Stimulated activated CD8-positive, alpha-beta memory T cell treated with anti-CD3 and anti-CD28 coated beads, Interleukin-2, amount 100 ng/mL, for 1 hour (primary cell): ENCODE data around the gene KCNC1.

ENCODE experiments used
- DNase-seq, 2 donors: peaks; one replicate each; pipeline ENCODE4 v3.0.0-alpha.2; 2020; ENCODE audit warnings: low read depth in 2 of 2

Gene KCNC1

GRCh38 chr11:17773674-17774073, 39.1 kb downstream of the KCNC1 start:
- no peak for DNase-seq

DNA sequence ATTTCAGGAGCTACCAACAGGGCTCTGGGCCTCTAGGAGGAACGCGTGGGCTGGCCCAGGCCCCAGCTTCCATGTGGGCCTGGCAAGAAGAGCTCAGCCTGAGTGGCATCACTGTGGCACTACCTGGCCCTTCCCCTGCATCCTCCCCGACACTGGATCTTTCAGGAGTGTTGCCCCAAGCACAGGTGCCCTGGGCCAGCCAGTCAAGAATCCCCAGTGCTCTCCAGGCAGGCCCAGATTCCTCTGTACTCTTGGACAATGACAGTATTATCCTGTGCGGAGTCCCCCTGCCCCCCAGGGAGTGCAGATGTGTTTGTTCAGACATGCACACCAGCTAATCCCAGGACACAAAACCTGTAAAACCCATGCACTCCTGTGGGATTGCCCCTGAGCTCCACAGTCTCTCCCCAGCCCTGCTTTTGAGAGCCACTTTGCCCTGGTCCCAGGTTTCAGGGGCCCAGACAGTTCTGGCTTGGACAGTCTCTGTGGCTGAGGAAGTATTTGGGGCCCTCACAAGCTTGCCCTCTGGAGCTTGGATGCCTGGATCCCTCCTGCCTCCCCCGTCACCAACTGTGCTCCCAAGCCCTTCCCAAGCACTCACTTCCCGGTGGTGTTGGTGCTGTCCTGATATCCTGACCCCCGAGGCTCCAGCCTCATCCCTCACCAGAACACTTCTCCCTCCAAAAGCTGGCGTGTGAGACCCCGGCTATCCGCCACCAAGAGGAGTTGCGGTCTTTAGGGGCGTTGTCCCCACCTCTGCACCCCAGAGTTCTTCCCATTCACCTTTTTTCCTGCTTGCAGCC, 39.9 kb downstream of the KCNC1 start:
- no peak for DNase-seq

GRCh38 chr11:17775035-17775348, 40.4 kb downstream of the KCNC1 start:
- DNase-seq, result no peak

DNA sequence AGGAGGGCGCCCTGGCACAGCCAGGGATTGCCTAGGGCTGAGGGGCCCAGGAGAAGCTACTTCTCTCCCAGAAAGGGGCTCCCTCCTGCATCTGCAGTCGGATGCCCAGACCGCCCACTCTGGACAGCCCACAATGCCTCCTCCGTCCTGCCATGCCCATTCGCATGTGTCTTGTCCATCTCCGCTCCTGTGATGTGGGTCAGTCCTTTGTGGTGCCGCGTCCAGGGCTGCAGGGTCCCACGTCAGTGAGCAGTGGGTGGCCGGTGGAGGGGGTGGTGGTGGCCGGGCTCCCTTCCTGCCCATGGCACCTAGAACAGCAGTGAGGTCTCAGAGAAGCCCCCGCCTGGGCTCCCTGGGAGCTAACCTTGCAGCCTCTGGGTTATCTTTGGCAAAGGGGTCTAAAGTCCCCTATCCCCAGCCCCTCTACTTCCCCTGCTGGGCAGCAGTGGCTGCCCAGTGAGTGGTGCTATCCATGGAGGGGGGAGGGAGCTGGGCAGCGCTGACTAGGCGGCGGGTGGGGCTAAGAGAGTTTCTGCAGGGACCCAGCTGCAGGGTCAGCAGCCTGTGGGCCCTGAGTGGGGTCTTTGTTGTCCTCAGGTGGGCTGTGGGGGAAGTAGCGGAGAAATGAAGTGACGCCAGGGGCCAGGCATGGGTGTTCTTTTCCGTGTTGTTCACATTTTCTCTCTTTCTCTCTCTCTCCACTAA, 41.1 kb downstream of the KCNC1 start:
- DNase-seq, result no peak

- no peak for DNase-seq
These were observed 41.8 kb downstream of the KCNC1 start for GRCh38 chr11:17776212-17776875.

DNA sequence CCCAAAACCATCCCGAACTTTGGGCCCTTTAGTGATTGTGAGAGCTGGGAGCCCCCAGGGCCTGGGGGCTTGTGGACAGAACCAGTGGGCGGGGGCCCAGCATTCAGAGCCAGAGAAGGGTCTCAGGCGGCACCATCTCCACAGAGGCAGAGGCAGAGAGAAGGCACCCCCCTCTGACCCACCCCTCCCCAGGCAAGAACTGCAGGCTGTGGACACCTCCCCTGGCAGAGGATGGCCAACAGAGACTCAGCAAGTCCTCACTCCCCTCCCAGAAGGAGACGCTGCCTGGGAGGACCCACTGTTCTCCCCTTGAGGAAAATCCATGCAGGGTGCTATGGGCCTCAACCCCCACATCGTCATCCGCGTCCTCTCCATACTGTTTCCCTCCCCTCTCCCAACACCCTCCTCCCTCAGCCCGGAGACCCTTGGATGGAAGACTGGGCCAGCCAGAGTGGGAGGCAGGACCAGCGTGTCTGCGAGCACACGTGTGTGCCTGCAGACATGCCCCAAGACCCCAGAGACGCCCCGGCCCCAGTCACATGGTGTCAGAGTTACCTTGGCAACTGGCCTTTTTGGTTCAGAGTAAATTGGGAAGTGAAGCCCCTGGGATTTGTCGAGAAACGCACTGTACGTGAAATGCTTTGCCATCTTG, 42.6 kb downstream of the KCNC1 start:
- no peak for DNase-seq

GRCh38 chr11:17777738-17778091, 43.1 kb downstream of the KCNC1 start:
- DNase-seq, result no peak

GRCh38 chr11:17778352-17778751, 43.8 kb downstream of the KCNC1 start:
- DNase-seq, result no peak

GRCh38 chr11:17778956-17779860, 44.6 kb downstream of the KCNC1 start:
- DNase-seq, result no peak

GRCh38 chr11:17779861-17780594, 45.4 kb downstream of the KCNC1 start:
- DNase-seq, result no peak

- no peak for DNase-seq
These were observed 46.1 kb downstream of the KCNC1 start for GRCh38 chr11:17780668-17781067.

DNA sequence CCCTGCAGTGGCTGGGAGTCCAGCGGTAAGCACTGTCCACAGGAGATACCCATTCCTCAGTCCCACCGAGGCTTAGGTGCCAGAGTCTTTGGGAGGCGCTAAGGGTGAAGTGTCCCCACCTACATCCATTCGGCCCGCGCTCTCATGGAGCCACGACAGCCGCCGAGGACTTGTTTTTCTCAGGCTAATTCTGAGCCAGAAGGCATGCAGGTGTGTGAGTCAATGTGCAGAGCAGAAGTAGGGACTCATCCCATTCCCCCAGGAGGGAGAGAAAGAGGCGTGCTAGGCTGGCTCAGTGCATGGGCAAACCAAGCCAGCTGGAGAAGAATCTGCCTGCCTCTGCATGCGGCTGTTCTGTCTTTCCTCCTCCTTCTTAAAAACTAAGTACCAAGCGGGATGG, 46.6 kb downstream of the KCNC1 start:
- no peak for DNase-seq

- no peak for DNase-seq
These were observed 47.0 kb downstream of the KCNC1 start for GRCh38 chr11:17781626-17782025.

DNA sequence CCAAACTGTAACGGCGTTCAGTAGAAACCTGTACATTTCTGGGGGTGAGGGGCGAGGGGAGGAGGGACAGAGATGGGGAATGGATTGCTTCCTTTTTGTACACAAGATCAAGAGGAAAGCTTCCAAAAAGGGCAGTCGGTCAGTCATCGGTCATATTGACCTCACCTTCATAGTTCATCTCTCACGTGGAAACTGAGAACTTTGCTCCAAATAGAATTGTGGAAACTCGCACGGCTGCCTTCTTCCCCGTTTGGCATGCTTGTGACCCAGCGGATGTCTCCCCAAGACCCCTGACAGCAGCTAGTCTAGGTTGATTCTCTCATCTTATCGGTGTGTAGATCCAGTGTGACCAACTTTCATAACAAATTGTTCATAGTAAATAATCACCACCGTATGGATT, 47.6 kb downstream of the KCNC1 start:
- no peak for DNase-seq

- no peak for DNase-seq
These were observed 48.2 kb downstream of the KCNC1 start for GRCh38 chr11:17782603-17783337.

DNA sequence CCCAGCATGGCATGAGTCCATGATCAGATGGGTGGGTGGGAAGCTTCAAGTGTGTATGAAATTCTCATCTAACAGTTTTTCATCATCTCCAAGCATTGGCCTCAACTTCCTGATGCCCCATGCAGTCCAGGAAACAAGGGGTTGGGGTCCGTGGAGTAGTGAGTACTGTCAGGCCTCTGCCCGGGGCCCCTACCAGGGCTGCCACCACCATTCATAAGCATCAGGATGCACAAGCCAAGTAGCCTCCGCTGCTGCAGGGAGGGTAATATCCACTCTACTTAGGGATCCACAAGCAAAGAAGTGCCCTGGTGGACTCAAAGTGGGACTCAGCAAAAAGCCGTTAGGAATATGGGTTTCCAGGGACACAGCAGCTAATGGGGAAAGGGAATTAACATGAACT, 49.3 kb downstream of the KCNC1 start:
- no peak for DNase-seq

DNA sequence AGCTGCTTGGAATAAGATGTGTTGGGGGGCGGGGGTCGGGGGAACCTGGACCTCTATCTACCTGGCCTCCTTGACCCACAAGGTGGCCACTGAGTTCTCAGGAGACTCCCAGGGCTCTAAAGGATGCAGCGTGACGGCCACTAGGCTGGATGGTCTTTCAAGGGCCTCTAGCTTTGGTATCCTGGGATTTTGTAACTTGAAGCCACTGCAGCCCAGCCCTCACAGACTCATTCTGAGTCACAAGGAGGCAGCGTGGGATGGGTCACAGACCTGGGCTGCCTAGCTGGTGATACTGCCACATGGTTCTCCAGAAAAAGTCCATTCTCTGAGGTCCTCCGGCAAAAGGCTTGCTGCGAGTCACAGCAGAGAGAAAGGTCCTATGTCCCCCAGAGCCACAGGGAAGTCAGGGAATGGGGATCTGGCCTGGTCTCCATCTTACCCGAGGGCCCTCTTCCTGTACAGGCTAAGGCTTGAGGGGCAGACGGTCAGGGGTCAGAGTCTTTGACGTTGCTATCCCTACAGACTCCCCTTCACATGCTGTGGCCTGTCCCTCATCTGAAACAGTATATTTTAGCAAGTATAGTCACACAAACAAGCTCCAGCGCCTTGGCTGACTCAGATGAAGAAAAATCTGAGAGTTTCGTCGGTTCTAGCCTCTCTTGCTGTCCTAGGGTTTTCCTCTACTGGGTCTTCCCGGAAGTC, 52.4 kb downstream of the KCNC1 start:
- no peak for DNase-seq

GRCh38 chr11:17788084-17788483, 53.5 kb downstream of the KCNC1 start:
- no peak for DNase-seq

DNA sequence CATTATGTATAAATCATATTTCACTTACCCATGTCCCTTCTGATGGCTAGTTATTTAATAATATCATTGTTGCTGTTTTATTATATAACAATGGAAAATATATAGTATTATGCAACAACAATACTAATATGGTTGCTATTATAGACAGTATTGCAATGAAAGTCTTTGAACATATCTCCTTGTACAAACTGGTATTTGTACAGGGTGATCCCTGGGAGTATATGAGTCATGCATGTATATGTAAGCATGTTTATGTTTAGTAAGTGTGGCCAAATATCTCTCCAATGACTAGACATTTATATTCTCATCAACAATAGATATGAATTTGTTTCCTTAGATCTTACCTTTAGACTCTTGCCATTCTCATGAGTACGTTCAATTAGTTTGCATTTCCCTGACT, 55.9 kb downstream of the KCNC1 start:
- no peak for DNase-seq

DNA sequence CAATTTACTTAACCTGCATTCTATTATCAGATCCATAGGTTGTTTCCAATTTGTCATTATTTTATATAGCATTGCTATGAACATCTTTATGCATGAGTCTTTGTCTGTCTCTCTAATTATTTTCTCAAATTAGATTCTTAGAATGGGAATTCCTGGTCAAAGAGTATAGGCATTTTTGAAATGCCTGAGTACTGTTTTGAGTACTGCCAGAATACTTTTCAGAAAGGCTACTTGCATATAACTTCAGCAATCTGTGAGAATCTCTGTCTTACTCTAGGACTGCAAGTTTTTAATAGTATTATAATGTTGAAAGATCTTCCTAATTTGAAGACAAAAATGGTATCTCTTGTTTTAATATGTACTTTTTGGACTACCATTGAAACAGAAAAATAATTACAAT, 56.6 kb downstream of the KCNC1 start:
- DNase-seq, result no peak
